HG03342 (cell line): Measurements from ENCODE around the gene COQ4.

Source experiments
- ATAC-seq: cut with Tn5 transposase; IDR thresholded peaks from one replicate; pipeline ENCODE4 v1.9.1; 2021; ENCODE audit warnings: mild to moderate bottlenecking, moderate library complexity; ENCODE audit not compliant: unreplicated experiment

The COQ4 gene

GRCh38 chr9:128340691-128341434 is 18.2 kb downstream of the COQ4 start:
- ATAC-seq: peak; percentile 14

DNA sequence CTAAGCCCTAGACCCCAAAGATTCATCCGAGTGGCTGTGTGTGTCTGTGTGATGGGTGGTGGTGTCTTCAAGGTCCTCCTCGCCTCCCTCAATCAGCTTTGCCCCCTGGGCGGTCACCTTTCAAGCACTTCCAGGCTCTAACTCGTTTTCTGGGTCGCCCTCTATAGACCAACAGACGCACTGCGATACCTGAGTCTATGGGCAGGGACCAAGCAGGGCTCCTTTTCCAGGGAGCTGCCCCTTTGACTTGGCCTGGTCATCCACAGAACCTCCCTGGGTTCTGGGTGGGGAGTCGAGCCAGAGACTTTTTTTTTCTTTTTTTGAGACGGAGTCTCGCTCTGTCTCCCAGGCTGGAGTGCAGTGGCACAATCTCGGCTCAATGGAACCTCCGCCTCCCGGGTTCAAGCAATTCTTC is 18.8 kb downstream of the COQ4 start:
- no peak for ATAC-seq

DNA sequence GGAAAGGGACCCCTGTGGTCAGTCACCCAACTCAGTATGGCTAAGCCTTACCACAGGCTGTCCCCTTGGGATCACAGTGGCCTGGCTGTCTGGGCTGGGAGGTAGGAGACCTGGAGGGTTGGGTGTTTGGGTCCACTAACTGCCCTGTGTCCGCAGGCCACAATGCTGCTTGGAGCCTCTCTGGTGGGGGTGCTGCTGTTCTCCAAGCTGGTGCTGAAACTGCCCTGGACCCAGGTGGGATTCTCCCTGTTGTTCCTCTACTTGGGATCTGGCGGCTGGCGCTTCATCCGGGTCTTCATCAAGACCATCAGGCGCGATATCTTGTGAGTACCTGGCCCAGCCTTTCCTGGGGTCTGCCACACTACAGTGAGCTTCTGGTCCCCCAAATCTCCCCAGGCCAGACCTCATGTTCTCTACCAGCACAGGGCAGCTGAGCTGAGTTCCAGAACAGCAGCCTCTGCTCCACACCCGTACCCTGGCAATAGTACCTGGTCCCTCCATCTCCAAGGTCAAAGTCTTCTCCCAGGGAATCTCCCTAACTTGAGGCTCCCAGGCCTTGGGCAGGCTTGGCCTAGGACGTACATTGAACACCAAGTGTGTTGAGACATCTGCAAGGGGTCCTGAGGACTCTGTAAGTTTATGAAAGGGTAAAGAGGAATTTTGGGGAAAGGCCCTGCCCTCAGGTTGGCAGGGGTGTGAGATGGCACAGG is 20.5 kb downstream of the COQ4 start:
- ATAC-seq: no peak

DNA sequence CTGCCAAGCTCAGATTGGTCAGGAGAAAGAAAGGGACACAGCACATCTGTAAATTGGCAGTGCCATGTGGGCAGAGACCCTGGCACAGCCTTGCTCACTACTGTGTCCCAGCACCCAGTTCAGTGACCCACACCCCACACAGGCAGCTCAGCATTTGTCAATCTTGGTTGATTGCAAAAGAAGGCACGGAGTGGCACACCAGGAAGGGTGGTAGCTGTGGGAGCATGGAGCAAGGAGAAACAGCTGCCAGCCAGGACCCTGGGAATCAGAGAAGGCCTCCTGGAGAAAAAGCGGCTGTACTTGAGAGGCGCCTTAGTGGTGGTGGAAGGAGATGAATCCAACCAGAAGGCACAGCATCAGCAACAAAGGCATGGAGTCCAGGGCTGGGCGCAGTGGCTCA is 21.2 kb downstream of the COQ4 start:
- ATAC-seq: no peak

DNA sequence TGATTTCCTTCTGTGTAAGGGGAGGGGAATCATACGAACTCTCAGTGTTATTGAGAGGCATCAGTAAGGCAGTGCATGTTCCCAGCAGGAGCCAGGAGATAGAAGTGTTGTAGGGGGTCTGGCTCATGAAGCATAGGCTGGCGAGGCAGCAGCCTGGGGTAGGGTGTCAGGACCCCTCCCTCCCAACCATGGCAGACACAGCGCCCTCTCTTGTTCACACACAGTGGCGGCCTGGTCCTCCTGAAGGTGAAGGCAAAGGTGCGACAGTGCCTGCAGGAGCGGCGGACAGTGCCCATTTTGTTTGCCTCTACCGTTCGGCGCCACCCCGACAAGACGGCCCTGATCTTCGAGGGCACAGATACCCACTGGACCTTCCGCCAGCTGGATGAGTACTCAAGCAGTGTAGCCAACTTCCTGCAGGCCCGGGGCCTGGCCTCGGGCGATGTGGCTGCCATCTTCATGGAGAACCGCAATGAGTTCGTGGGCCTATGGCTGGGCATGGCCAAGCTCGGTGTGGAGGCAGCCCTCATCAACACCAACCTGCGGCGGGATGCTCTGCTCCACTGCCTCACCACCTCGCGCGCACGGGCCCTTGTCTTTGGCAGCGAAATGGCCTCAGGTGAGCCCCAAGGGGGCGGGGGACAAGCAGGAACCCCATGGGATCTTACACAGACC is 22.4 kb downstream of the COQ4 start:
- ATAC-seq: no peak

DNA sequence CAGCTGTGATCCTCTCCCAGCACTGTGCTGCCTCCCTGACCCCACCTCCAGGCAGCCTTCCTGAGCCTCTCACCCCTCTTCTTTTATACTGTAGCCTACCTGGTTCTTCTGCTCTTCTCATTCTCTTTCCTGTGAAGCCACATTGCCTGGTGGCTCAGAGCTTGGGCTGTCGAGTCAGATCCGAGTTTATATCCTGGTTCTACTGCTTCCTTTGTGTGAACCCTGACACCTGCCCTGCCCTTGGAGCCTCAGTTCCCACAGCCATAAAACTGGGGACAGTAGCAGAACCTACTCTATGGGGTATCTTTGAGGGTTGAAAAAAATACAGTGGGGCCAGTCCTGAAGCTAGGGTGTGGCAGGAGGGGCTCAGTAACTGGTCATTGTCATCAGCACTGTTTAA is 26.5 kb downstream of the COQ4 start:
- ATAC-seq: no peak

GRCh38 chr9:128349772-128350171 is 27.1 kb downstream of the COQ4 start:
- no peak for ATAC-seq

- ATAC-seq: no peak
These were observed 32.8 kb downstream of the COQ4 start for GRCh38 chr9:128355451-128355850.

- ATAC-seq: no peak
These were observed 35.5 kb downstream of the COQ4 start for GRCh38 chr9:128358090-128358489.

DNA sequence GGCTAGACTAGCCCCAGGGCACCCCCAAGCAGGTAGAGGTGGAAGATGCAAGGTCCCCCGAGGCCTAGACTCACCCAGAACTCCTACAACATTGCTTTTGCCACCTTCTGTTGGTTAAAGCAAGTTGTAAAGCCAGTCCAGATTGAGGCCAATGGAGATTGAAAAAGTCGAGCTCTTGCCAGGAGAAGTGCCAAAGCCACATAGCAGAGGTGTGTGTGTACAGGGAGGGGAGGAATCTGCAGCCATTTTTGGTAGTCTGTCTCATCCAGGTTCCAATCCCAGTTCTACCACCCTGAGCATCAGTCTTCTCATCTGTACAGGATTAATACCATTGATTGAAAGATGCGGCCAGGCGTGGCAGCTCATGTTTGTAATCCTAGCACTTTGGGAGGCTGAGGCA is 36.2 kb downstream of the COQ4 start:
- ATAC-seq: no peak

GRCh38 chr9:128360826-128361225 is 38.2 kb downstream of the COQ4 start:
- ATAC-seq: no peak

DNA sequence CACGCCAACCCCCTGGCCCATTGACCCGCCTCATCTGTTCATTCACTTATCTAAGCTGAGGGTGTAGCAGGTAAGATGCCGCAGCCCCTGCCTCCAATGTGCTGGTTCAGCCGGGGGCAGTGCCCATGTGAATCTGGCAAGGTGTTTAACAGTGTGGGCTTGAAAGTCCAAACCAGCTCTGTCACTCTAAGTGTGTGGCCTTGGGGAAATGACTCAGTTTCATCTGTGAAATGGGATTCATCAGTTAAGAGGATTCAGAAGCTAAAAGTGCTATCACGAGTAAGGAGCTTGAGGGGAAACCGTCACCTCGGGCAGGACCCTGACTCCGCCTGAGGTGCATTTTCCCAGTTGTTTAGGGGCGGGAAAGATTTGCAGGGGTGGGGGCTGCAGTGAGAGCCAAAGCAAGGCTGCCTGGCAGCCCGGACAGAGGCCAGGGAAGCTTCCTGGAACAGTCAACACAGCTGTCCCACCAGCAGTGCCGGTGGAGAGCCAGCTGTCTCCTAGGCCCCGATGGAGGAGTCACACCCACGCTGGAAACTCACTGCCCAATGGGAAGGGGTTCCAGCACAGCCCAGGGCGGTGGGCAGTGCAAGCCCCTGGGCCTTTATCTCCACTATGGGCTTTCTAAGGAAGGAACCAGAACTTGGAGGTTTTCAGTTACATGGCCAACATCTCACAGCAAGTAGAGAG is 38.8 kb downstream of the COQ4 start:
- ATAC-seq: no peak

DNA sequence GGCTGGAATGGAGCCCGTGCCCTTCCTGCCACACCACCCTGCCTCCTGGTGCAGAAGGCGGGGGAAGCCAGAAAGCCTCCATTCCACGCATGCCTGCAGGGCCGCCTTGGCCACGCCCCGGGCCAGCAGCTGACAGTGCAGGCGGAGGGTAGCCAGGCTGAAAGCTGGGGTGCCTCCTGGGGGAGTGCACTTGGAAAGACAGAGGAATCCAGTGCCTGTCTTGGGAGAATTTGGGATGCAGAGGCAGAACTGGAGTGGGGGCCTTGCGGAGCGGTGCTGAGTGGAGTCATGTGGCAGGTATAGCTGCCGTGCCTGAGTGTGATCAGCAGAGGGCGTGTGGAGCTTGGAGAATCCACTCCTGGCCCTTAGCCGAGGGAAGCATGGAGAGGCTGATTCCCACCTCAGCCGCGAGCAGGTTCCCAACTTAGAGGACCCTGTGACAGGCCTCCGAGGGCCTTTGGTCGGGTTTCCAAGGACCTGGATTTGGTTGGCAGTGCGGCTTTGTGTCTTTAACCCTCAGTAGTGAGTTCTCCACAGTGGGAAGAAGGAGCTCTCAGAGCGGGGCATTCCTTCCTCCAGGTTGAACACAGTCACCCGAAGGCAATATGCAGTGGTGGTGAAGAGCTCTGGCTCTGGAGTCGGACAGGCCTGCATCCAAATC is 39.5 kb downstream of the COQ4 start:
- peak; percentile 65 for ATAC-seq

DNA sequence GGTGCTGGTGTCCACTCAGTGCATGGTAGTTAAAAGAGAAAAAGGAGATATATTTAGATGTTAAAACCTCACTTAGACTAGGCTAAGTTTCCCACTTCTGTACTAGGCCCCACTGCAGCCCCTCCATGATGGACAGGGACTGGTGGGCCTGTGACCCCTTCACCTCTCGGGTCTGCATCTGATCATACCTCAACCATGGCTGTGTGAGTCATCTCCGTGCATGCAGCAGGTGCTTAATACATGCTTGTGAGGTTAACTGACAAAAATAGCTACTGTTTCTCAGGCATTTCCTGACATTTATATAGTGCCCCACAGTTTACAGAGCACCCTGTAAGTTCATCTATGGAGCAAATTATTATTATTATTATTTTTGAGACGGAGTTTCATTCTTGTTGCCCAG is 40.1 kb downstream of the COQ4 start:
- ATAC-seq: no peak

DNA sequence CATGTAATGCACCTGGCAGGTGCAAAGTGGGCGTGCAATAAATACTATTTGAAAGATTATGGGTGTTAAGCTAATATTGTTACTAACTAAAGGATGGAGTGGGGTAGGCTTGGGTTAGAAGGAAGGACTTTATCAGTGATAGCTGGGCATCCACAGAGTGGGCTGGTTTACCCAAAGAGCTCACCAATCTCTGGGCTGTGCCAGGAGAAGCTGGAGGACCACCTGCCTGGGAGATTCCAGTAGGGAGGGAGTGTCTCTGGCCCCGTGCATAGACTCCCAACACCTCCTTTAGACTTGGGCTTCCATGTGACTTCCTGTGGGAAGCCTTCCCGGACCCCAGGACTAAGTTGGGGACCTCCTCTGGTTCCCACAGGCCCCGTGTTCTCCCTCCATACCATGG is 42.9 kb downstream of the COQ4 start:
- ATAC-seq: no peak

DNA sequence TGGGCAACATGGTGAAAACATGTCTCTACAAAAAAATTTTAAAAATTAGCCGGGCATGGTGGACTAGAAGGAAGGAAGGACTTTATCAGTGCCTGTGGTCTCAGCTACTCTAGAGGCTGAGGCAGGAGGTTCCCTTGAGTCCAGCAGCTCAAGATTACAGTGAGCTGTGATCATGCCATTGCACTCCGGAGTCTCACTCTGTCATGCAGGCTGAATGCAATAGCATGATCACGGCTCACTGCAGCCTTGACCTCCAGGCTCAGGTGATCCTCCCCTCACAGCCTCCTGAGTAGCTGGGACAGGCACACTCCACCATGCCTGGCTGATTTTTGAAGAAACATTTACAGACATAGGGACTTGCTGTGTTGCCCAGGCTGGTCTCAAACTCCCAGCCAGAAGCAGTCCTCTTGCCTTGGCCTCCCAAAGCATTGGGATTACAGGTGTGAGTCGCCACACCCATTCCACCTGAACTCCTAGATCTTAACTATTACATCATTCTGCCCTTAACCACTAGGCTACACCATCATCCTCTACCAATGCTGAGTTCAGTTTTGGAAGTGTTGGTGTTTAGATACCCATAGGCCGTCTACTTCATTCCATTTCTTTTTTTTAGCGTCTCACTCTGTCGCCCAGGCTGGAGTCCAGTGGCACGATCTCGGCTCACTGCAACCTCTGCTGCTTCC is 46.5 kb downstream of the COQ4 start:
- ATAC-seq: no peak

GRCh38 chr9:128370367-128370751 is 47.7 kb downstream of the COQ4 start:
- no peak for ATAC-seq

DNA sequence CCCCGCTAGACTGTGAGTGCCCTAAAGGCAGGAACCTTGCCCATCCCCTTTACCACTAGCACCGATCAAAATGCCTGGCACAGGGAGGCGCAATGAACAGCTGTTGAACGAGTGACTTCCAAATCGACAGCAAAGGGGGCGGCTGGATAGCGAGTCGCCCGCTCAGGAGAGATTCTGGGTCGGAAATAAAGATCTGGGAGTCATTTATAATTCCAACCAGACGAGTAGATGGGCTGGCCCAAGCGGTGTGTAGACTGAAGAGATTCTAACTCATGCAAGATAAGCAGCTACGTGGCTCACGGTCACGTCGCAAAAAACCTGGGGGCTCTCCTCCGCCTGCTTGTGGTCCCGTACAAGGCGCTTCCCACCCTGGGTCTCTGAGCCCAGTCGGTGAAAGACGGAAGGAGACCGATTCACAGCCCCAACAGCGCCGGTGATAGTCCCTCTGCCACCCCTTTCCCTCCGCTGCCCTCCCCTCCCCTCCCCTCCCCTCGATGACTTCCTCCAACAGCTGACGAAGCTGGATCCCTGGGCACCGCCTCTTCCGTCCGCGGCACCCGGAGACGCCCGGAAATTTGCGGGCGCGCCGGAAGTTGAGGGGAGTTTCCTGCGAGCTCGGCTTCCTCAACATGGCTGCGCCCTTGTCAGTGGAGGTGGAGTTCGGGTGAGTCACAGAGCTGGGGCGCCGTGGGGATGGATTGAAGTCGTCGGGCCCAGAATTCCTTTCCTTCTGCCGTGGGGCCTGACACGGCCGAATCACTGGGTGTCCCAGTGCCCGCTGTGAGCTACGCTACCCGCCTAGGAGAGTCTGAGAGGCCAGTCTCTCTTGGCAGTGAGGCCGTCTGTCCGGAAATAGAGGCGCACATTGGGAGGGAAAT is 48.4 kb downstream of the COQ4 start, which contains the start of gene URM1:
Gene URM1, plus strand, starts transcription at position 623 of the 878 bp plus-strand sequence. Its CDS starts 7 bp downstream, at position 630.
- ATAC-seq: peak; percentile 93

DNA sequence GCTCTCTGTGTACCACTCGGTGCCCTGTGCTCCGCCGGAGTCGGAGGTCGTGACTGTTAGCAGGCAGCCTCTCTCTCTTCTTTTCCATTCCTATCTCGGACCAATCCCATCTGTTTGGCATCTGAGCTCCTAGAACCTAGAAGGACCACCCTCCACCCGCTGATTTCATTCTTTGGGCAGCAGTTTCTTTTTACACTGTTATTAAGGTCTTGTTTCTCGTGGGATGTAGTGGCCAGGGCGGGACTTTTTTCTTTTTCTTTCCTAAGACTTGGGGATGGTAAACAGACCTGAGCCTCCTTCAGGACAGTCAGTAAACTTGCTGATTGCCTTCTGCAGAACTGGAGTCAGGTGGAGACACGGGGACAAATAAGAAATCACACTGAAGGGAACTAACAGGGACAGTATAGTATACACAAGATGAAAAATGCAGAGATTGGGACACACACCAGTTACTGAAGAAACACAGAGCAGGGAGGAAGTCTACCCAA is 49.0 kb downstream of the COQ4 start:
- ATAC-seq: no peak
